RKO (cell line): ENCODE data around the gene CARMIL1.
A peak's percentile ranks its signal among the peaks of the same experiment; 100 is the strongest.

Source experiments
- DNase-seq: peaks from one replicate; pipeline ENCODE4 v3.0.0-alpha.2; 2016; ENCODE audit warnings: low spot score

Gene CARMIL1

GRCh38 chr6:25511376-25511775 lies 232.2 kb downstream of the CARMIL1 start:
- peak; percentile 54 for DNase-seq

GRCh38 chr6:25512560-25512959 lies 233.4 kb downstream of the CARMIL1 start:
- no peak for DNase-seq

- no peak for DNase-seq
These were observed 240.7 kb downstream of the CARMIL1 start for GRCh38 chr6:25519856-25520255.

GRCh38 chr6:25524542-25524941 lies 245.4 kb downstream of the CARMIL1 start:
- no peak for DNase-seq

- DNase-seq: no peak
These were observed 245.9 kb downstream of the CARMIL1 start for GRCh38 chr6:25525078-25525477.

- no peak for DNase-seq
These were observed 255.9 kb downstream of the CARMIL1 start for GRCh38 chr6:25534942-25535631.

- no peak for DNase-seq
These were observed 256.6 kb downstream of the CARMIL1 start for GRCh38 chr6:25535632-25536225.

GRCh38 chr6:25536781-25537180 lies 257.6 kb downstream of the CARMIL1 start:
- no peak for DNase-seq

GRCh38 chr6:25537349-25538018 lies 258.3 kb downstream of the CARMIL1 start:
- DNase-seq: no peak

- DNase-seq: no peak
These were observed 262.1 kb downstream of the CARMIL1 start for GRCh38 chr6:25541228-25541627.

- DNase-seq: no peak
These were observed 264.1 kb downstream of the CARMIL1 start for GRCh38 chr6:25542984-25543910.

GRCh38 chr6:25544833-25545232 lies 265.7 kb downstream of the CARMIL1 start:
- DNase-seq: no peak

GRCh38 chr6:25547797-25548196 lies 268.6 kb downstream of the CARMIL1 start:
- DNase-seq: no peak

- no peak for DNase-seq
These were observed 269.3 kb downstream of the CARMIL1 start for GRCh38 chr6:25548451-25548850.

GRCh38 chr6:25550631-25551030 lies 271.5 kb downstream of the CARMIL1 start:
- DNase-seq: no peak

- DNase-seq: no peak
These were observed 274.3 kb downstream of the CARMIL1 start for GRCh38 chr6:25553502-25553901.

GRCh38 chr6:25555188-25555587 lies 276.0 kb downstream of the CARMIL1 start:
- no peak for DNase-seq

- DNase-seq: peak; percentile 75
These were observed 277.3 kb downstream of the CARMIL1 start for GRCh38 chr6:25556516-25556915.

GRCh38 chr6:25558155-25558817 lies 279.1 kb downstream of the CARMIL1 start:
- DNase-seq: no peak

GRCh38 chr6:25560865-25561264 lies 281.7 kb downstream of the CARMIL1 start:
- DNase-seq: no peak

- DNase-seq: no peak
These were observed 285.8 kb downstream of the CARMIL1 start for GRCh38 chr6:25564943-25565342.

GRCh38 chr6:25570578-25570977 lies 291.4 kb downstream of the CARMIL1 start:
- DNase-seq: no peak
